ENCODE measurements around the gene GOLGA6L25.
"Not testable (repeated sequence)": the region's sequence is repeated elsewhere in the genome, so short reads cannot be mapped to it uniquely, and the experiment has no call there.

GOLGA6L25 gene

GRCh38 chr15:28553268-28553667 lies at the start of gene GOLGA6L25:
TSS of gene GOLGA6L25 (plus strand) at chr15:28553568. CDS start at chr15:28553629, 61 bp downstream.
- not testable (repeated sequence) for H3K36me3 Mint-ChIP-seq (ENCODE audit: low read depth); H3K27ac Mint-ChIP-seq

GRCh38 chr15:28508217-28508889 lies 45.0 kb upstream of the GOLGA6L25 start:
- H3K36me3 Mint-ChIP-seq (ENCODE audit: low read depth); H3K4me1 Mint-ChIP-seq; H3K27me3 Mint-ChIP-seq (ENCODE audit: low read depth); H3K27ac Mint-ChIP-seq; H3K9me3 Mint-ChIP-seq; H3K4me3 Mint-ChIP-seq: not testable (repeated sequence)

More at GRCh38 chr15:28553268-28553667, at the start of gene GOLGA6L25:
- H3K9me3 Mint-ChIP-seq; H3K4me3 Mint-ChIP-seq; H3K27me3 Mint-ChIP-seq (ENCODE audit: low read depth); H3K4me1 Mint-ChIP-seq: not testable (repeated sequence)

GRCh38 chr15:28514128-28514527 lies 39.2 kb upstream of the GOLGA6L25 start:
- not testable (repeated sequence) for H3K36me3 Mint-ChIP-seq (ENCODE audit: low read depth); H3K27ac Mint-ChIP-seq; H3K4me1 Mint-ChIP-seq; H3K4me3 Mint-ChIP-seq; H3K9me3 Mint-ChIP-seq; H3K27me3 Mint-ChIP-seq (ENCODE audit: low read depth)

GRCh38 chr15:28515208-28515607 lies 38.2 kb upstream of the GOLGA6L25 start:
- H3K4me3 Mint-ChIP-seq; H3K4me1 Mint-ChIP-seq; H3K9me3 Mint-ChIP-seq; H3K27me3 Mint-ChIP-seq (ENCODE audit: low read depth); H3K27ac Mint-ChIP-seq; H3K36me3 Mint-ChIP-seq (ENCODE audit: low read depth): not testable (repeated sequence)

- H3K27ac Mint-ChIP-seq; H3K27me3 Mint-ChIP-seq (ENCODE audit: low read depth); H3K4me1 Mint-ChIP-seq; H3K4me3 Mint-ChIP-seq; H3K9me3 Mint-ChIP-seq; H3K36me3 Mint-ChIP-seq (ENCODE audit: low read depth): not testable (repeated sequence)
Measured at GRCh38 chr15:28532954-28533353, 20.4 kb upstream of the GOLGA6L25 start, which contains the start of gene GOLGA8G. TSS of gene GOLGA8G (minus strand) at chr15:28532971. CDS start at chr15:28532909, 62 bp downstream.

- H3K36me3 Mint-ChIP-seq (ENCODE audit: low read depth); H3K4me1 Mint-ChIP-seq; H3K9me3 Mint-ChIP-seq; H3K27ac Mint-ChIP-seq; H3K4me3 Mint-ChIP-seq; H3K27me3 Mint-ChIP-seq (ENCODE audit: low read depth): not testable (repeated sequence)
Measured at GRCh38 chr15:28573351-28573750, 20.0 kb downstream of the GOLGA6L25 start.

- H3K27ac Mint-ChIP-seq = peak overlapping the region in 1 of 3 experiments; percentile 79
- not testable (repeated sequence) for H3K9me3 Mint-ChIP-seq; H3K4me3 Mint-ChIP-seq; H3K36me3 Mint-ChIP-seq (ENCODE audit: low read depth); H3K4me1 Mint-ChIP-seq; H3K27me3 Mint-ChIP-seq (ENCODE audit: low read depth)
Measured at GRCh38 chr15:28588977-28589606, 35.7 kb downstream of the GOLGA6L25 start.

GRCh38 chr15:28589769-28590168 lies 36.4 kb downstream of the GOLGA6L25 start:
- H3K36me3 Mint-ChIP-seq (ENCODE audit: low read depth); H3K4me1 Mint-ChIP-seq; H3K27me3 Mint-ChIP-seq (ENCODE audit: low read depth); H3K9me3 Mint-ChIP-seq: not testable (repeated sequence)
- H3K27ac Mint-ChIP-seq = peak overlapping the region; percentile 79 to 96 (median 94)
- H3K4me3 Mint-ChIP-seq = peak overlapping the region; percentile 92 to 99 (median 99)

GRCh38 chr15:28592395-28592794 lies 39.0 kb downstream of the GOLGA6L25 start:
- not testable (repeated sequence) for H3K36me3 Mint-ChIP-seq (ENCODE audit: low read depth); H3K27me3 Mint-ChIP-seq (ENCODE audit: low read depth); H3K4me3 Mint-ChIP-seq; H3K27ac Mint-ChIP-seq; H3K9me3 Mint-ChIP-seq; H3K4me1 Mint-ChIP-seq

GRCh38 chr15:28593424-28594129 lies 40.2 kb downstream of the GOLGA6L25 start:
- not testable (repeated sequence) for H3K27me3 Mint-ChIP-seq (ENCODE audit: low read depth); H3K4me1 Mint-ChIP-seq; H3K27ac Mint-ChIP-seq; H3K36me3 Mint-ChIP-seq (ENCODE audit: low read depth); H3K4me3 Mint-ChIP-seq; H3K9me3 Mint-ChIP-seq

- not testable (repeated sequence) for H3K4me1 Mint-ChIP-seq; H3K4me3 Mint-ChIP-seq; H3K27me3 Mint-ChIP-seq (ENCODE audit: low read depth); H3K27ac Mint-ChIP-seq; H3K9me3 Mint-ChIP-seq
- peaks cover 13% of the 10 kb centered on the region for H3K36me3 Mint-ChIP-seq (ENCODE audit: low read depth)
Measured at GRCh38 chr15:28597471-28597870, 44.1 kb downstream of the GOLGA6L25 start.

- H3K9me3 Mint-ChIP-seq; H3K27me3 Mint-ChIP-seq (ENCODE audit: low read depth); H3K27ac Mint-ChIP-seq; H3K4me1 Mint-ChIP-seq; H3K4me3 Mint-ChIP-seq: not testable (repeated sequence)
- peaks cover 13% of the 10 kb centered on the region for H3K36me3 Mint-ChIP-seq (ENCODE audit: low read depth)
Measured at GRCh38 chr15:28598209-28598608, 44.8 kb downstream of the GOLGA6L25 start.

GRCh38 chr15:28602152-28602551 lies 48.8 kb downstream of the GOLGA6L25 start:
- H3K27me3 Mint-ChIP-seq (ENCODE audit: low read depth); H3K36me3 Mint-ChIP-seq (ENCODE audit: low read depth); H3K4me1 Mint-ChIP-seq; H3K9me3 Mint-ChIP-seq; H3K27ac Mint-ChIP-seq; H3K4me3 Mint-ChIP-seq: not testable (repeated sequence)
